HEK293 (cell line): ENCODE measurements around the gene ZNF433.
A peak's percentile ranks its signal among the peaks of the same experiment; 100 is the strongest.

Experiments
- ELK4 ChIP-seq: IDR thresholded peaks from 2 replicates; pipeline ENCODE4 v1.6.1; 2011; ENCODE audit warnings: mild to moderate bottlenecking, low read depth, low read length, borderline replicate concordance
- HOXD13 ChIP-seq: sonication (generic); formaldehyde crosslinking; IDR thresholded peaks from 2 replicates; pipeline ENCODE4 v1.8.0; 2022; ENCODE audit warnings: missing genetic modification reagents, borderline replicate concordance
- IKZF3 ChIP-seq: fragments of 450-650 bp; IDR thresholded peaks from 2 replicates; pipeline ENCODE4 v1.5.0; 2018; ENCODE audit warnings: missing biosample characterization, mild to moderate bottlenecking, missing genetic modification characterization, moderate library complexity
- KLF8 ChIP-seq: fragments of 450-650 bp; formaldehyde crosslinking; IDR thresholded peaks from 2 replicates; pipeline ENCODE4 v1.5.1; 2016; ENCODE audit warnings: missing biosample characterization, missing genetic modification characterization
- REST ChIP-seq: fragments of 450-650 bp; formaldehyde crosslinking; IDR thresholded peaks from 2 replicates; pipeline ENCODE4 v1.5.1; 2016; ENCODE audit warnings: missing biosample characterization, missing genetic modification characterization
- SP7 ChIP-seq: fragments of 450-650 bp; formaldehyde crosslinking; IDR thresholded peaks from 2 replicates; pipeline ENCODE4 v1.5.1; 2016; ENCODE audit warnings: missing biosample characterization, missing genetic modification characterization
- ZBTB20 ChIP-seq: fragments of 450-650 bp; formaldehyde crosslinking; IDR thresholded peaks from 2 replicates; pipeline ENCODE4 v1.5.1; 2016; ENCODE audit warnings: missing biosample characterization, missing genetic modification characterization
- ZBTB8A ChIP-seq: fragments of 450-650 bp; formaldehyde crosslinking; IDR thresholded peaks from 2 replicates; pipeline ENCODE4 v1.5.1; 2016; ENCODE audit warnings: missing biosample characterization, missing genetic modification characterization
- ZFHX2 ChIP-seq: fragments of 450-650 bp; formaldehyde crosslinking; conservative IDR thresholded peaks from 2 replicates; pipeline ENCODE4 v1.5.1; 2016; ENCODE audit warnings: missing biosample characterization, missing genetic modification characterization
- ZFP37 ChIP-seq: fragments of 450-650 bp; formaldehyde crosslinking; IDR thresholded peaks from 2 replicates; pipeline ENCODE4 v1.5.1; 2016; ENCODE audit warnings: missing biosample characterization, missing genetic modification characterization
- ZFP69B ChIP-seq: fragments of 450-650 bp; formaldehyde crosslinking; IDR thresholded peaks from 2 replicates; pipeline ENCODE4 v1.5.1; 2016; ENCODE audit warnings: missing biosample characterization, missing genetic modification characterization
- ZNF121 ChIP-seq: fragments of 450-650 bp; formaldehyde crosslinking; IDR thresholded peaks from 2 replicates; pipeline ENCODE4 v1.5.1; 2016; ENCODE audit warnings: missing biosample characterization, missing genetic modification characterization
- ZNF133 ChIP-seq: fragments of 450-650 bp; formaldehyde crosslinking; IDR thresholded peaks from 2 replicates; pipeline ENCODE4 v1.5.1; 2016; ENCODE audit warnings: missing biosample characterization, missing genetic modification characterization
- ZNF16 ChIP-seq: fragments of 450-650 bp; formaldehyde crosslinking; IDR thresholded peaks from 2 replicates; pipeline ENCODE4 v1.5.1; 2016; ENCODE audit warnings: low read depth, missing biosample characterization, missing genetic modification characterization
- ZNF335 ChIP-seq: fragments of 450-650 bp; formaldehyde crosslinking; conservative IDR thresholded peaks from 2 replicates; pipeline ENCODE4 v1.5.1; 2016; ENCODE audit warnings: missing biosample characterization, missing genetic modification characterization
- ZNF341 ChIP-seq: fragments of 450-650 bp; formaldehyde crosslinking; IDR thresholded peaks from 2 replicates; pipeline ENCODE4; 2016; ENCODE audit warnings: low read depth, missing biosample characterization, missing genetic modification characterization
- ZNF404 ChIP-seq: fragments of 450-650 bp; formaldehyde crosslinking; IDR thresholded peaks from 2 replicates; pipeline ENCODE4 v1.5.1; 2017; ENCODE audit warnings: missing biosample characterization, missing genetic modification characterization
- ZNF449 ChIP-seq: fragments of 450-650 bp; formaldehyde crosslinking; IDR thresholded peaks from 2 replicates; pipeline ENCODE4 v1.5.1; 2017; ENCODE audit warnings: missing biosample characterization, mild to moderate bottlenecking, missing genetic modification characterization, moderate library complexity
- ZNF513 ChIP-seq: fragments of 450-650 bp; IDR thresholded peaks from 2 replicates; pipeline ENCODE4 v1.5.1; 2018; ENCODE audit warnings: missing biosample characterization, missing genetic modification characterization
- ZNF521 ChIP-seq: fragments of 450-650 bp; formaldehyde crosslinking; IDR thresholded peaks from 2 replicates; pipeline ENCODE4 v1.5.1; 2017; ENCODE audit warnings: missing biosample characterization, mild to moderate bottlenecking, missing genetic modification characterization
- ZNF629 ChIP-seq: fragments of 450-650 bp; formaldehyde crosslinking; IDR thresholded peaks from 2 replicates; pipeline ENCODE4 v1.5.1; 2017; ENCODE audit warnings: missing biosample characterization, missing genetic modification characterization
- ZNF639 ChIP-seq: fragments of 450-650 bp; formaldehyde crosslinking; IDR thresholded peaks from 2 replicates; pipeline ENCODE4 v1.5.1; 2016; ENCODE audit warnings: missing biosample characterization, missing genetic modification characterization
- ZNF664 ChIP-seq: fragments of 450-650 bp; formaldehyde crosslinking; IDR thresholded peaks from 2 replicates; pipeline ENCODE4 v1.5.1; 2016; ENCODE audit warnings: missing biosample characterization, missing genetic modification characterization
- ZNF707 ChIP-seq: fragments of 450-650 bp; formaldehyde crosslinking; IDR thresholded peaks from 2 replicates; pipeline ENCODE4 v1.5.1; 2016; ENCODE audit warnings: missing biosample characterization, missing genetic modification characterization
- ZNF76 ChIP-seq: fragments of 450-650 bp; formaldehyde crosslinking; IDR thresholded peaks from 2 replicates; pipeline ENCODE4; 2016; ENCODE audit warnings: low read depth, missing biosample characterization, missing genetic modification characterization, borderline replicate concordance
- ZNF785 ChIP-seq: fragments of 450-650 bp; formaldehyde crosslinking; IDR thresholded peaks from 2 replicates; pipeline ENCODE4 v1.5.1; 2016; ENCODE audit warnings: missing biosample characterization, missing genetic modification characterization
- ZSCAN18 ChIP-seq: fragments of 450-650 bp; formaldehyde crosslinking; IDR thresholded peaks from 2 replicates; pipeline ENCODE4 v1.5.1; 2016; ENCODE audit warnings: missing biosample characterization, missing genetic modification characterization
- ZSCAN5A ChIP-seq: fragments of 450-650 bp; formaldehyde crosslinking; IDR thresholded peaks from 2 replicates; pipeline ENCODE4 v1.5.1; 2016; ENCODE audit warnings: missing biosample characterization, missing genetic modification characterization

Gene ZNF433

GRCh38 chr19:12052497-12053169 lies 17.2 kb upstream of the ZNF433 start, which contains the start of gene ZNF878 (continued):
- no peak for TF ChIP-seq ZSCAN18
- no peak for TF ChIP-seq ZNF341
- TF ChIP-seq KLF8 (tag by site-specific recombination): peak; percentile 38; the same call in 1 of the 2 replicates
- TF ChIP-seq ZSCAN5A (tag by site-specific recombination): no peak
- TF ChIP-seq ZNF664 (tag by site-specific recombination): no peak
- TF ChIP-seq ZNF335 (tag by site-specific recombination): 0 out of 2 replicates have a peak, but pooled peaks have one; percentile 19
- TF ChIP-seq ZNF76 (tag by site-specific recombination): no peak
- TF ChIP-seq ZNF513 (tag by site-specific recombination): no peak
- TF ChIP-seq ZBTB20 (tag by site-specific recombination): peak; percentile 56
- no peak for TF ChIP-seq ZNF121
- TF ChIP-seq ZBTB8A (tag by site-specific recombination): no peak
- no peak for TF ChIP-seq ZNF521 (tag by site-specific recombination)
- no peak for TF ChIP-seq REST
- TF ChIP-seq ZNF133 (tag by site-specific recombination): no peak
- TF ChIP-seq ZNF707 (tag by site-specific recombination): no peak
- no peak for TF ChIP-seq ELK4
- no peak for TF ChIP-seq ZFP37 (tag by site-specific recombination)
- TF ChIP-seq ZNF449 (tag by site-specific recombination): no peak
- TF ChIP-seq SP7 (tag by site-specific recombination): 0 out of 2 replicates have a peak, but pooled peaks have one; percentile 32
- no peak for TF ChIP-seq ZNF16 (tag by site-specific recombination)
- no peak for TF ChIP-seq HOXD13 (CRISPR knock-in tag)
- no peak for TF ChIP-seq ZNF785 (tag by site-specific recombination)
- TF ChIP-seq ZFHX2 (tag by site-specific recombination): no peak
- no peak for TF ChIP-seq ZNF404 (tag by site-specific recombination)
- TF ChIP-seq ZNF639 (tag by site-specific recombination): no peak
- TF ChIP-seq ZNF629 (tag by site-specific recombination): no peak
- TF ChIP-seq IKZF3: 0 out of 2 replicates have a peak, but pooled peaks have one; percentile 12
- TF ChIP-seq ZFP69B: no peak
